DND-41 (cell line): ENCODE results near the gene GOLGA8A.

Experiments used
- CTCF ChIP-seq: IDR thresholded peaks from 2 replicates; pipeline ENCODE4 v1.5.1; 2012; ENCODE audit warnings: borderline replicate concordance, low read length, moderate library complexity, mild to moderate bottlenecking; ENCODE audit not compliant: poor library complexity, severe bottlenecking; ENCODE audit errors: extremely low read depth
- EZH2 ChIP-seq: IDR thresholded peaks from 3 replicates; pipeline ENCODE4 v1.6.1; 2012; ENCODE audit warnings: borderline replicate concordance, low read depth, mild to moderate bottlenecking, moderate library complexity, low read length, inconsistent platforms; ENCODE audit not compliant: severe bottlenecking

GRCh38 chr15:34470091-34470490, 32.5 kb upstream of the GOLGA8A start:
- TF ChIP-seq CTCF (no peak), EZH2 (no peak)
